ENCODE measurements around the gene DAPL1.

The DAPL1 gene

GRCh38 chr2:158777077-158777476, 18.0 kb upstream of the DAPL1 start:
- no peak for DNase-seq (ENCODE audit: low read depth)

DNA sequence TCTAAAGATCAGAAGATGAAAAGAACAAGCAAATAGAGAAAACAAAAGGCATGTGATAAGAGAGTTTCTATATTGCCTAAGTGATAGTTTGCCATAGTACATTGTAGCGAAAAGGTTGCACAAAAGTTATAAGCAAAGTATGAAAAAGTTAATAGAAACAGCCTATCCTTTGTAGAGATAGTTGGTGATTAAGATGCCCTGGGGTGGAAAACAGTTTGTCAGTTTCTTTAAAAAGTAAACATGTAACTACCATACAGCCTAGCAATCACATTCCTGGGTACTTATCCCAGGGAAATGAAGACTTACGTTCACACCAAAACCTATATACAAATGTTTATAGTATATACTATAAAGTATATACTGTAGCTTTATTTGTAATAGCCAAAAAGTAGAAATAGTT, 16.9 kb upstream of the DAPL1 start:
- no peak for DNase-seq (ENCODE audit: low read depth)

DNA sequence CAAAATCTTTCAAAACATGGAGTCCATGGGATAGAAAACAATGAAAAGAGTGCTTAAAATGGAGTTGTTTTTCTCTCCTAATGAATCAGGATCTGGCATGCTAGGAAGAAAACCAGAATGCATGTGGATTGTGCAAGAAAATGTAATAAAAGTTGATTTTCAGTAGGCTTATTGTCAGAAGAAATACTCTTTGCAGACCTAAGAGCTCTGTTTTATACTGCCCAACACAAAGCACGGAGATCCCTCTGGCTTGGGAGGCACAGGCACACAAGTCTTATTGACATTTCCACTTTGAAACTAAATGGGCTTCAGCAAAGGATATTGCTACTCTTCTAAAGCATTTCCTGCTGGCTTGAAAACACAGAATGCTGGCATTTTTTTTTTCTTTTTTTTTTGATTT, 15.5 kb upstream of the DAPL1 start:
- DNase-seq (ENCODE audit: low read depth), result no peak

DNA sequence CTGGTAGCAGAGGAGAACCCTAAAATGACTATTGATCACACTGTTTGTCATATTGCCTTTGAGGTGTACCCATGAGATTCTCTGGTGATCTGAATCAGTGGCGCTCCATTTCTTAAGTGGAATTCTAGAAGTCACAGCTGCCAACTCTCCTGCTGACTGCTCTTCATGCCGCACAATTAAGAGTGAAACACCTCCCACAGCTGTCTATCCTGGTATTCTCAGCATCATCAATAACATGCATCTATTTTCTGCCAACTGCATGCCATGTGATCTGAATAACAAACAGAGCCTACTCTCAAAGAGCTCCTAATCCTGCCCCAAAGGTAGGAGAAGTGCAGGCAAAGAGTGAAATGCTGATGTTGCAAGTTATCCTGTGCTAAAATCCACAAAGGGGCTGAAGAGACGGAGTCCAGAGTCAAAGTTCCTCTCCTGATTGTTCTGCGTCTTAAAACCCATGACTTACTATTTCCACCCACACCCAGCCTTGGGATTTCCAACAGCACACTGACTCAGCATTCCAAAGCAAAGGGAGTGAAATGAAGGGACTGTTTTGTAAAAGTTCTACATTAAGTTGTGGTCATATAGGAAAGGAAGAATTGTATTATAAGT, 13.7 kb upstream of the DAPL1 start:
- DNase-seq (ENCODE audit: low read depth), result no peak

- DNase-seq (ENCODE audit: low read depth), result no peak
Observed at GRCh38 chr2:158782136-158782535, 13.0 kb upstream of the DAPL1 start.

GRCh38 chr2:158782616-158783015, 12.5 kb upstream of the DAPL1 start:
- DNase-seq (ENCODE audit: low read depth), result no peak

GRCh38 chr2:158783923-158784322, 11.2 kb upstream of the DAPL1 start:
- DNase-seq (ENCODE audit: low read depth), result no peak

DNA sequence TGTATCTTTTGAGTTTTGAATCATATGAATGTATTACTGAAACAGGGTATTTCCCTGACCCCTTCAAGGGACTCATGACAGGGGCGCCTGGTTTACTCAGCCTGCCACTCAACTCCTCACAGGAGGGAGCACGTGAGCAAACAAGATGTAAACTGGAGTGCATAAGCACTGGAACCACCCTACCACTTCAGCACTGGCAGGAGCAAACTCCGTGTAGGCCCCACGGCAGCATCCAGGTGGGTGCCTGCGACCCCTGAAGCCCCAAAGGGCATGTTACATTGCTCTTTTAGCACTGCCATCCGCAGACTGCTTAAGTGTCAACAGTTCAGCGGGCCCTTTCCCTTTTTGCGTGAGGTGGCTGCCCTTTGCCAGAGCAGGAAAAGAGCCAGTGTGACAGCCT, 8.2 kb upstream of the DAPL1 start:
- DNase-seq (ENCODE audit: low read depth), result no peak

DNA sequence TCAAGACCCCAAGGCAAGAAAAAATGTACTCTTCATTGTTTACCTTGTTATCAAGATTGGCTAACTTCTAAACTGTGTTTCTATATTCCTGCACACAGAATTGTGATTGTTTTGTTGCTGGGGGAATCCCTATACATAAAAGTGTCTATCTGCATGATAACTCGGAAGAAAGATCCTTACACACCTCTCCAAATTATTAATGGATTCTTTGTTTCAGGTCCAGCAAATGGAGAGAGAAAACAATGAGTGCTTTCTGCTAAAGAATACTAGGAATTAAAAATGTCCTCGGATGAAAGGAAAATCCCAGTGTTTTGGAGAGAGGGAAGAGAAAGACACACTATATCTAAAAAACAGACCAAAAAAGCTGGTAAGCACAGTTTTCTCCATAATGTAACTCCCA, 6.2 kb upstream of the DAPL1 start:
- no peak for DNase-seq (ENCODE audit: low read depth)

DNA sequence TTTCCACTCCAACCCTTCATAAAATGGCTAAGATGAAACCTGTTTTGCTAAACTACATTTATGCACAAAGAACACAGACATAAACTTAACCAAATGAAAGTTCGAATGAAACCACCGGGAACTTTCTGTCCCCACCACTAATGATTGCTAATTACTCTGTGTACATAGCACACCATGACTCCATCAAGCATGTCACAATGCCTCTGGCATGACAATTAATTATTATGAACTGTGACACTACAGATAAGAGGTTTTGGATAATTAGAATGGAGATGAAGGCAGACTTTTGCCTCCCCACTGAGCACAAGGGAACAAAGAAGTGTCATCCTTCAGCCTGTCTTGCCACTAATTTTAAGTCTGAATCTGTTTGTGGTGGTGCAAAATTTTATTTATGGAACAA, 1.5 kb downstream of the DAPL1 start:
- no peak for DNase-seq (ENCODE audit: low read depth)

DNA sequence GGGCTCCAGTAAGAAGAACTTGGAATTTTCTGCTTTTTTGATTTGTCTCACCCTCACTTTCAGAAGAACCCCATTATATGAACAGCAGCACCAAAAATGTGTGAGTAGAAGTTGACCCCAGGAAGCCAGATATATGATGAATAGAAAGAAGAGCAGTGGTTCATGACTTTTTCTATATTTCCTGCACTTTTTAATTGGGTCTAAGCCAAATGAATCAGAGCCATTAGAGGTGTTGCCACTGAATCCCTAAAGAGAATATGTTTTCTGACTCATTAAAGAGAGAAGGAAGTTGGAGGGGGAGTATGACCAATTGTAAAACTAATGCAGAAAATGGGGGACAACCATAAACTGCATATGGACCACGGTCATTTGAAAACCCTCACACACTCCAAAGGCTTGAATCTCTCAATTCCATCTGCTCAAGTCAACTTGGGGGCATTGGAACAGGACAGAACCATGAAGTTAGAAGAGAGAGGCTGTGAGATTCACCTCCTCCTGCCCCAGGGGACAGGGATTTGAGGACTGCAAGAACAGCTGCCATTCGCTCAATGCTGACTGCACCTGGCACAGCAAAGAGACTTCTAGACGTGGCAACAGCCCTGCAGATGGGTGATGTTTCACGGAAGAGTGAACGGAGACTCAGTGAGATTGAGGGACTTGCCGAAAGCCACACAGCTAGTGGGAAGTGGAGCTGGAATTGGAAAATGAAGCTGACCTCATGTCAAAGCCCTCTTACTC, 3.0 kb downstream of the DAPL1 start:
- no peak for DNase-seq (ENCODE audit: low read depth)

GRCh38 chr2:158799181-158799580, 4.1 kb downstream of the DAPL1 start:
- no peak for DNase-seq (ENCODE audit: low read depth)

GRCh38 chr2:158803506-158803905, 8.4 kb downstream of the DAPL1 start:
- no peak for DNase-seq (ENCODE audit: low read depth)

DNA sequence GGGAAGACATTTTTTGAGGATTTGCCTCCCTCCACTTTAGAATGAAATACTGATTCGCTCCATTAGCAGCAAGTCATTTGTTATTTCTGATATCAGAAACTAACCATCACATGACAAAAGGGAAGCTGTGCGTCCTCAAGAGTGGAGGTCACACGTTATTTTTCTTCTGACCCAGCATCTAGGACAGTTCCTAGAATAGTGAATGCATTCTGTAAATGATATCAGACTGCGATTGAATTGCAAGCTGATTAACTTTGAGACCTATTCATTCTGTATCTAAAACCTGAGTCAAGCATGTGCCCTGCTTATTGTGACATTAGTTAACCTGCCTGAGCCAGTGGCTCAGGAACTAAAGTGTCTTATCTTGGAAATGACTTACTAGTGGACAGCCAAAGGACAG, 10.1 kb downstream of the DAPL1 start:
- no peak for DNase-seq (ENCODE audit: low read depth)

- no peak for DNase-seq (ENCODE audit: low read depth)
Observed at GRCh38 chr2:158805936-158806335, 10.8 kb downstream of the DAPL1 start.

DNA sequence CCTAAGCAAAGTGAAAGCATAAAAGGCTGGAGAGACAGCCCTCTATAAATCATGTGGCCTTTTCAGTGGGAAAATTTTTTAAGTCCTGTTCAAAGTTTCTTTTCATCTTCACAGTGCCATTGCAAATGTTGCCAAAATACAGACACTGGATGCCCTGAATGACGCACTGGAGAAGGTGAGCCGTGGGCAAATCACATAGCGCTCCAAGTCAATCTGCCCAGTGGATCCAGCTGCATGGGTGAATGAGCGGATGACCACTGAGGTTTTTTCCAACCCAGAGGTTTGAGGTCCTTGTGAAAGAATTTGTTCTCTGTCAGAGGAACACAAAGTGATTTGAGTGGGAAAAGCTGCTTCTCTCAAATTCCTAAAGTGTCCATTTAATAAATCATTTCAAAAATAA, 11.8 kb downstream of the DAPL1 start:
- no peak for DNase-seq (ENCODE audit: low read depth)

DNA sequence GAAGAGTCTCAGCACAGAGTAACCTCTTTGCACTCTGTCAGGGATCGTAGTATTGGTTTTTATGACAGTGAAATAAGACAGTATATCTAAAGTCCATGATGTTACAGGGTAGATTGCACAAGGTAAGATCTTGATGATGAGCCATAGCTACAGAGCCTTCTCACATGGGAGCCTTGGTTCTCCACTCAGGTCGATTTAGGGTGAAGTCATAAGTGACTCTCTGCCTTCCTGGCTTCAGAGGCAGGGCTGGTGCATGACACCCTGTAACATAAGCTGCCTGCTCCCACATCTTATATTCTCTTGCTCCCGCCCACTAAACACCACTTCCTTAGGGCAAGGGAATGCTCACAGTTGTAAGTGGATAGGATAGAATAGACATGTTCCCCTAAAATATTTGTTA, 13.3 kb downstream of the DAPL1 start:
- no peak for DNase-seq (ENCODE audit: low read depth)

DNA sequence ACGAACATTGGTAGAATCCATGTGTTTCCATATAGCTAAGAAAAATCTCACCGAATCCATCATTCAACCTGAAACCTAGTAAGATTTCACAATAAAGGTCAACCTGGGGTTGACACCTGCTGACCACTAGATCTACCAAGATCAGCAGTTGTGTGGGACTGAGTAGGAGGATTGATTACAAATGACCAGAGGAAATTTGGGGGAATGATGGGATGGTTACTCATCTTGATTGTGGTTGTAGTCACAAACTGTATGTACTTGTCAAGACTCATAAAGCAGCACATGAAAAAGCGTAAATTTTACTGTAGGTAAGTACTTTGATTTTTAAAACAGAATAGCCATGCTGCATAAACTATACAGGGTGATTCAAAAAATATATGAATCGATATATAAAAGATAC, 14.7 kb downstream of the DAPL1 start:
- DNase-seq (ENCODE audit: low read depth), result no peak

DNA sequence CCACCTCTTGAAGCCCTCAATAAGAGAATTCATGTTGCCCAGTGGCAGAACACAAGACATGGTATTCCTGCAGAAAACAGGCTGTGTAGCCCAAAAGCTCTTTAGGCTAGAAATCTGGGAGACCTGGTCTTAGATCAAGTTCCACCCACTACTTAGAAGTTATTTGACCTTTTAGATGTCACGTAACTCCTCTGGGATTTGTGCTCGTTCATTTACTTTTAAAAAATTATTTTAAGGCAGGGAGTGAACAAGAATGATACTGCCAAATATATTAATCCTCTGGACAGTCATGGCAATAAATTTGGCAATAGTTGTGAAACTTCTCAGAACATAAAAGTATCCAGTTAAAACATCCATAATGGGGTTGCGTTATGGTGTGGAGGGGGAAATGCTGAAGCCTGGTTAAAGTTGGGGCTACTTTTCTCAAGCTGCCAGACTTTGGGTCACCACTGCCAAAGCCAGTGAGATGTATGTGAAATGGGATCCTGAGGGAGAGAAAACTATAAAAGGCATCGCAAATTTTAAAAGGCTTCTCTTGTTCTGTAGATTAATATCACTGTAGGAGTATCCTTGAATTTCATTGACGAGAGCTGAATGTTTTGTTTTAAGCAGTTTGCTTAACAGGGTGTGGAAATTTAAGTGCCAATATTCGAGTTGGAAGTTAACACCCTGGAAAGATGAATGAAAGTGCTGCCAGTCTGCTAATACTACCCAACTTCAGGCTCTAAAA, 15.8 kb downstream of the DAPL1 start:
- DNase-seq (ENCODE audit: low read depth), result no peak

GRCh38 chr2:158815166-158815565, 20.0 kb downstream of the DAPL1 start:
- DNase-seq (ENCODE audit: low read depth), result no peak

DNA sequence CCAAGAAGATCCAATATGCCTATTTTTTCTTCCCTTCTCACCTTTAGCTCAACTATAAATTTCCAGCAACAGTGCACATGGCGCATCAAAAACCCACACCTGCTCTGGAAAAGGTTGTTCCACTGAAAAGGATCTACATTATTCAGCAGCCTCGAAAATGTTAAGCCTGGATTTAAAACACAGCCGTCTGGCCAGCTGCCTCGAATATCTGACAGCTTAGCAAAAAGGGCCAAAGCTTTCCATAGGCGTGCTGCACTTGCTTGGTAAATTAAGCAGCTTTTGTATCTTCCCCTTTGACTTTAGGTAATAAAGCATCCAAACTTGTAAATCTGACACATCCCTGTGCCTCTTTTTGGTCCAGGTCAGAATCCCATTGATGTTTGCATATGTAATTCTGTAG, 20.5 kb downstream of the DAPL1 start:
- DNase-seq (ENCODE audit: low read depth), result no peak

- no peak for DNase-seq (ENCODE audit: low read depth)
Observed at GRCh38 chr2:158817588-158817987, 22.5 kb downstream of the DAPL1 start.

DNA sequence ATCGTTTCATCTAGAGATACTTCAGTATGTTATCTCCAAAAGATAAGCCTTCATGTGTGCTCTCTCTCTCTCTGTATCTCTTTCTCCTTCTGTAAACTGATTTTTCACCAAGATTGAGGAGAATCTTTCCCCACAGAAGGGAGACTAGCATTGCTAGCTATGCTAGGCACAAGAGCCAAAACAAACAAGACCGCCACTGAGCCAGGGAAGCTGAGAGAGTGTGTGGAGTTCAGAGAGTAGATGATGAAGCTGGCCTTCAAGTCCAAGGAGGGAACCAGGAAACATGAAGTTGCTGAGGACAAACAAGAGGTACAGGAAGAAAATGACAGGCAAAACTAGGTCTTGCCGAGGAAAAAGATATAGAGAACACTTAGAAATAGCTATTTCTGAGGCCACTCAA, 23.4 kb downstream of the DAPL1 start:
- no peak for DNase-seq (ENCODE audit: low read depth)

- no peak for DNase-seq (ENCODE audit: low read depth)
Observed at GRCh38 chr2:158822193-158822592, 27.1 kb downstream of the DAPL1 start.

Data from activated gamma-delta T cell treated with anti-CD3 and anti-CD28 coated beads, Interleukin-2, amount 50 U/mL, for 16 hours (primary cell).